Keratinocyte (primary cell): ENCODE measurements around the gene ANKMY1. TPM values are rescaled to one million over a fixed set of nuclear protein-coding genes. Genes with fewer than 3 reads are reported as not detected.

Experiments
- DNase-seq: peaks from one replicate; pipeline ENCODE4 v3.0.0-alpha.2; 2011; ENCODE audit warnings: low read depth, missing footprints, low spot score
- FAIRE-seq: peaks from 2 replicates; lab custom pipeline; 2011; peaks lifted over from hg19 to GRCh38; lab: Jason Lieb, UNC
- H2AFZ ChIP-seq: 2 replicates; pipeline ENCODE4 v1.6.0; 2012; ENCODE audit warnings: low read length, control low read depth, inconsistent platforms; ENCODE audit not compliant: control insufficient read depth
- H3K27ac ChIP-seq: 2 replicates; pipeline ENCODE4 v1.5.1; 2011; ENCODE audit warnings: low read length; ENCODE audit not compliant: control insufficient read depth, insufficient read depth
- H3K27me3 ChIP-seq: 3 replicates; pipeline ENCODE4 v1.6.0; 2011; ENCODE audit warnings: low read length; ENCODE audit not compliant: control insufficient read depth, insufficient read depth; ENCODE audit errors: extremely low read depth
- H3K36me3 ChIP-seq, 2 experiments: 2 replicates in 1 of 2; 3 replicates in 1 of 2; pipeline ENCODE4 v1.5.1; 2011; ENCODE audit warnings: low read length in 2 of 2, mild to moderate bottlenecking in 1 of 2; ENCODE audit not compliant: control insufficient read depth in 2 of 2, insufficient read depth in 2 of 2; ENCODE audit errors: extremely low read depth in 1 of 2
- H3K4me1 ChIP-seq: 3 replicates; pipeline ENCODE4 v1.5.1; 2011; ENCODE audit warnings: low read length; ENCODE audit not compliant: control insufficient read depth, insufficient read depth; ENCODE audit errors: extremely low read depth
- H3K4me2 ChIP-seq: 3 replicates; pipeline ENCODE4 v1.6.0; 2011; ENCODE audit warnings: low read depth, low read length; ENCODE audit not compliant: control insufficient read depth, insufficient read depth; ENCODE audit errors: extremely low read depth
- H3K4me3 ChIP-seq, 3 experiments: fragments of 200-600 bp in 1 of 3; sonication (generic) in 1 of 3; 2 replicates in 2 of 3; 3 replicates in 1 of 3; pipeline ENCODE4 v1.5.1; 2011 to 2016; ENCODE audit warnings: low read length in 3 of 3, mild to moderate bottlenecking in 3 of 3, control low read depth in 2 of 3, inconsistent platforms in 1 of 3, low read depth in 1 of 3, mixed read lengths in 1 of 3, mixed run types in 1 of 3, moderate library complexity in 1 of 3; ENCODE audit not compliant: control insufficient read depth in 2 of 3, insufficient read depth in 2 of 3; ENCODE audit errors: extremely low read depth in 1 of 3
- H3K79me2 ChIP-seq: 2 replicates; pipeline ENCODE4 v1.6.0; 2012; ENCODE audit warnings: low read length; ENCODE audit not compliant: control insufficient read depth, insufficient read depth
- H3K9ac ChIP-seq: 3 replicates; pipeline ENCODE4 v1.6.0; 2011; ENCODE audit warnings: low read length; ENCODE audit not compliant: control insufficient read depth, insufficient read depth; ENCODE audit errors: extremely low read depth
- H3K9me1 ChIP-seq: 3 replicates; pipeline ENCODE4 v1.6.0; 2011; ENCODE audit warnings: low read length; ENCODE audit not compliant: control insufficient read depth, insufficient read depth; ENCODE audit errors: extremely low read depth
- H3K9me3 ChIP-seq: 2 replicates; pipeline ENCODE4 v1.5.1; 2012; ENCODE audit warnings: low read depth, low read length; ENCODE audit not compliant: control insufficient read depth
- H4K20me1 ChIP-seq: 3 replicates; pipeline ENCODE4 v1.6.0; 2011; ENCODE audit warnings: low read length; ENCODE audit not compliant: control insufficient read depth, insufficient read depth; ENCODE audit errors: extremely low read depth
- CTCF ChIP-seq, 3 experiments: IDR thresholded peaks in 1 of 3; conservative IDR thresholded peaks in 1 of 3; optimal IDR thresholded peaks in 1 of 3; 2 replicates in 2 of 3; 3 replicates in 1 of 3; pipeline versions ENCODE3 to v1.5.1; 2011; ENCODE audit warnings: low read length in 3 of 3, mild to moderate bottlenecking in 3 of 3, moderate library complexity in 2 of 3, control low read depth in 1 of 3, inconsistent platforms in 1 of 3; ENCODE audit not compliant: insufficient read depth in 2 of 3; ENCODE audit errors: extremely low read depth in 1 of 3
- EZH2 ChIP-seq: IDR thresholded peaks from one replicate; pipeline ENCODE4 v1.6.1; 2012; ENCODE audit warnings: inconsistent platforms, mild to moderate bottlenecking, low read length, moderate library complexity
- dilution Hi-C: fragments of 300-500 bp; cut with MboI; formaldehyde crosslinking; loops from one replicate; pipeline ENCODE4 v1.7.0; 2020; ENCODE audit warnings: low sequenced_read_pairs; ENCODE audit not compliant: extremely low pct_ligation_motif_present
- polyA plus RNA-seq, 5 experiments: library from polyadenylated mRNA; depleted of rRNA in 3 of 5; stranded (reverse) in 3 of 5; stranded (forward) in 1 of 5; unstranded in 1 of 5; fragments of >200 nt; gene quantifications; 1 replicate in 1 of 5; 2 replicates in 3 of 5; 3 replicates in 1 of 5; pipeline versions ENCODE4 v1.2.1 to v1.2.3, GENCODE V29; 2011 to 2012; ENCODE audit warnings: missing spikeins in 2 of 5, low read depth in 1 of 5, low replicate concordance in 1 of 5

The ANKMY1 gene
- polyA plus RNA-seq, 1 donor (not counting 4 experiments of a cell fraction or from before 2014, with no cell fraction given): 3.3 TPM

DNA sequence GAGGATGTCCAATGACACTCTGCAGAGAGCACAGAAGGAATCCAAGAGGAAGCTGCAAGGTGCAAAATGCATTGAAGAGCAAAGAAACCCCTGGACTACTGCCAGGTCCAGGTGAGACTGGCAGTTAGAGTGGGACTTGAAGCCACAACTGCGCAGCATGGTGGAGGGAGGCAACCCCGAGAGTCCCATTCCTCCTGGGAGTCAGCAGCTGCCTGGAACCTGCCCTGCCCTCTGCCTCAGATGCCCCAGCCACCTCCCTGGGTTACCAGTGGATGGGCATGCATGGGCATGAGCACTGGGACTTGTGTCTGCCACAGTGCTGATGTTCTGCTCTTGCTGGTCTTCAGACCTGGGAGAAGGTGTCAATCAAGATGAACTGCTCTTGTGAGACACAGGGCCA, 43.2 kb downstream of the ANKMY1 start:
- FAIRE-seq (peak; percentile 32), DNase-seq (no peak)
- H3K79me2 ChIP-seq: no peaks in the 10 kb centered on the region
- no peaks in the 10 kb centered on the region for H4K20me1 ChIP-seq
- peaks cover 14% of the 10 kb centered on the region for H3K4me1 ChIP-seq
- no peak overlapping the region for H3K9ac ChIP-seq
- H3K27ac ChIP-seq: peak overlapping the region; percentile 61
- no peak overlapping the region for H2AFZ ChIP-seq
- dilution Hi-C loops: no loop called here
- no peaks in the 10 kb centered on the region for H3K9me3 ChIP-seq
- TF ChIP-seq CTCF (optimal IDR thresholded peaks at IDR 0.05 in 1 of 3, IDR thresholded peaks at IDR 0.05 in 1 of 3, conservative IDR thresholded peaks at IDR 0.05 in 1 of 3; ENCODE audit: extremely low read depth in 1 of 3, insufficient read depth in 2 of 3, low read length in 3 of 3) (no peak), EZH2 (no peak)
- H3K27me3 ChIP-seq: peaks cover 4% of the 10 kb centered on the region
- no peak overlapping the region for H3K4me3 ChIP-seq
- H3K9me1 ChIP-seq: no peaks in the 10 kb centered on the region
- H3K4me2 ChIP-seq: peak overlapping the region; percentile 15
- peaks cover 0 to 2% of the 10 kb centered on the region in 2 experiments for H3K36me3 ChIP-seq

DNA sequence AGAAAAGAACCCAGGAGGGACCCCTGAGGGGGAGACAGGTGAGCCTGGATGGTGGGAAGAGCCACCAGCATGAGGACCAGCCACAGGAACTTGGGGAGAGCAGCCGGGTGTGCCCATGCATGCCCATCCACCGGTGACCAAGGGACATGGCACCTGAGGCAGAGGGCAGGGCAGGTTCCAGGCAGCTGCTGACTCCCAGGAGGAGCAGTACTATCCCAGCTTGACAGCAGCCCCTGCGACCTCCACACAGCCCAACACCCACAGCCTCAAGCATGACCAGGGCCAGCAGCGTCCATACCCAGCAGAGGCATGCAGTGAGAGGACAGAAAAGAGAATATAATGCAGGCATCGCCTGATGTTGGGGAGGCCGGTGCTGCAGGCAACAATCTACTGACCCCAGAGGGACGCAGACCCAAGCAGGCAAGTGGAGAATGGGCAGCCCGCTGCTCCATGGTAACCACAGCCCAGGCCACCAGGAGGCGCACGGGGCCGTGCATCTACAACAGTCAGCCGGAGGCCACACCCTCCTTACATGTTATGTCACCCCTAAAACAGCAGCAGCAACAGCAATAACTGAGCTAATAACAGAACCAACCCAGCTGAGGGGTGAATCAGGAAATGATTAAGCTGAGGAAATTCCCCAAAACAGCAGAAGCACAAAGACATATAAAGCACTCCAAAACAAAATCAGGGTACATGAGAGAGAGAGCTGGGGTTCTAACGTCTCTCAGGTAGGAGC, 44.1 kb downstream of the ANKMY1 start:
- H3K9me3 ChIP-seq: no peaks in the 10 kb centered on the region
- DNase-seq (peak; percentile 59), FAIRE-seq (peak; percentile 44)
- no peaks in the 10 kb centered on the region for H3K27me3 ChIP-seq
- no peaks in the 10 kb centered on the region for H3K79me2 ChIP-seq
- TF ChIP-seq EZH2 (no peak), CTCF (optimal IDR thresholded peaks at IDR 0.05 in 1 of 3, IDR thresholded peaks at IDR 0.05 in 1 of 3, conservative IDR thresholded peaks at IDR 0.05 in 1 of 3; ENCODE audit: extremely low read depth in 1 of 3, insufficient read depth in 2 of 3, low read length in 3 of 3) (peak; percentile 94 to 100 (median 97))
- H3K9ac ChIP-seq: peak overlapping the region; percentile 9
- peaks cover 11% of the 10 kb centered on the region for H3K4me1 ChIP-seq
- dilution Hi-C loops: no loop called here
- no peak overlapping the region for H3K4me3 ChIP-seq
- no peaks in the 10 kb centered on the region for H3K9me1 ChIP-seq
- H3K27ac ChIP-seq: peak overlapping the region; percentile 61
- H3K36me3 ChIP-seq: peaks cover 0 to 2% of the 10 kb centered on the region in 2 experiments
- no peak overlapping the region for H3K4me2 ChIP-seq
- H4K20me1 ChIP-seq: no peaks in the 10 kb centered on the region
- no peak overlapping the region for H2AFZ ChIP-seq
